CD4-positive, alpha-beta memory T cell (primary cell): ENCODE data around the gene PLA1A. TPM values are rescaled to one million over a fixed set of nuclear protein-coding genes. Genes with fewer than 3 reads are reported as not detected.
"Not testable (repeated sequence)": the region's sequence is repeated elsewhere in the genome, so short reads cannot be mapped to it uniquely, and the experiment has no call there.

Experiments
- CTCF ChIA-PET: fragments of 350-600 bp; sonication (Branson Sonifier 250); formaldehyde crosslinking; loops from one replicate; lab custom pipeline; 2021; ENCODE audit warnings: inconsistent platforms; ENCODE audit not compliant: partially characterized antibody; lab: Charles Lee
- POLR2A ChIA-PET: fragments of 350-600 bp; sonication (Branson Sonifier 250); formaldehyde crosslinking; loops from one replicate; lab custom pipeline; 2021; ENCODE audit not compliant: partially characterized antibody; lab: Charles Lee
- DNase-seq, 5 donors: peaks; one replicate each; pipeline versions ENCODE4 v3.0.0 to v3.0.0-alpha.2; 2020 to 2022; ENCODE audit warnings: mixed read lengths in 1 of 5
- H3K27ac ChIP-seq: one replicate; pipeline ENCODE4 v1.7.0; 2013; ENCODE audit warnings: low read depth, low read length
- H3K27me3 ChIP-seq: 2 replicates; pipeline ENCODE4 v1.7.0; 2013; ENCODE audit warnings: mild to moderate bottlenecking, low read length, moderate library complexity; ENCODE audit not compliant: insufficient read depth
- H3K36me3 ChIP-seq: 2 replicates; pipeline ENCODE4 v1.7.0; 2013; ENCODE audit warnings: mild to moderate bottlenecking, low read length, moderate library complexity; ENCODE audit not compliant: insufficient read depth
- H3K4me1 ChIP-seq: 2 replicates; pipeline ENCODE4 v1.7.0; 2013; ENCODE audit warnings: mild to moderate bottlenecking, low read length, moderate library complexity; ENCODE audit not compliant: insufficient read depth
- H3K4me3 ChIP-seq, 2 donors: one replicate each; pipeline ENCODE4 v1.7.0; 2013; ENCODE audit warnings: low read length in 2 of 2, mild to moderate bottlenecking in 1 of 2
- H3K9me3 ChIP-seq, 2 donors: one replicate each; pipeline ENCODE4 v1.7.0; 2013; ENCODE audit warnings: low read length in 2 of 2, control low read depth in 1 of 2; ENCODE audit not compliant: control insufficient read depth in 1 of 2
- H3K27ac Mint-ChIP-seq, 7 donors: one replicate each; pipeline ENCODE4 v1.8.0; 2020 to 2021; ENCODE audit warnings: mixed read lengths in 7 of 7, mild to moderate bottlenecking in 6 of 7, inconsistent platforms in 3 of 7, moderate library complexity in 3 of 7
- H3K27me3 Mint-ChIP-seq, 2 donors: one replicate each; pipeline ENCODE4 v1.8.0; 2020 to 2021; ENCODE audit warnings: mixed read lengths in 2 of 2
- H3K36me3 Mint-ChIP-seq, 2 donors: one replicate each; pipeline ENCODE4 v1.8.0; 2020 to 2021; ENCODE audit warnings: mixed read lengths in 2 of 2, inconsistent platforms in 1 of 2, mild to moderate bottlenecking in 1 of 2
- H3K4me1 Mint-ChIP-seq, 4 donors: one replicate each; pipeline ENCODE4 v1.8.0; 2020 to 2021; ENCODE audit warnings: mixed read lengths in 4 of 4, mild to moderate bottlenecking in 1 of 4
- H3K4me3 Mint-ChIP-seq, 8 donors: one replicate each; pipeline ENCODE4 v1.8.0; 2020 to 2021; ENCODE audit warnings: mixed read lengths in 8 of 8, mild to moderate bottlenecking in 7 of 8, moderate library complexity in 6 of 8, inconsistent platforms in 3 of 8
- H3K9me3 Mint-ChIP-seq, 8 donors: one replicate each; pipeline ENCODE4 v1.8.0; 2020 to 2021; ENCODE audit warnings: mixed read lengths in 8 of 8, mild to moderate bottlenecking in 5 of 8, inconsistent platforms in 3 of 8, moderate library complexity in 1 of 8
- intact Hi-C: fragments of 100-400 bp; cut with micrococcal nuclease; formaldehyde crosslinking; loops from one replicate; pipeline ENCODE4 v1.15.1; 2023
- polyA plus RNA-seq, 2 donors: library from polyadenylated mRNA; unstranded; fragments of 300-500 nt; fragmentation: Illumina TruSeq; gene quantifications; one replicate each; pipeline ENCODE4 v1.2.3, GENCODE V29; 2021
- total RNA-seq, 2 experiments: library from RNA; stranded (reverse); gene quantifications; one replicate each; pipeline ENCODE4 v1.2.3, GENCODE V29; 2021

PLA1A gene
- total and polyA plus RNA-seq, 4 experiments from 2014 or later, result not detected

GRCh38 chr3:119586733-119587172 lies 10.9 kb upstream of the PLA1A start:
- H3K4me1 ChIP-seq, result no peaks in the 10 kb centered on the region
- H3K36me3 ChIP-seq, result no peaks in the 10 kb centered on the region
- no peaks in the 10 kb centered on the region for H3K9me3 ChIP-seq
- CTCF ChIA-PET, result no interaction called here
- intact Hi-C loops, result no loop called here
- no peak overlapping the region for H3K4me3 ChIP-seq
- POLR2A ChIA-PET, result no interaction called here
- peaks cover 0 to 1% of the 10 kb centered on the region in 2 donors for H3K36me3 Mint-ChIP-seq
- peaks cover 0 to 8% (median 0%) of the 10 kb centered on the region in 8 donors for H3K9me3 Mint-ChIP-seq
- no peaks in the 10 kb centered on the region for H3K27me3 ChIP-seq
- H3K27me3 Mint-ChIP-seq, result peaks cover 1 to 4% of the 10 kb centered on the region in 2 donors
- H3K4me3 Mint-ChIP-seq, result no peak overlapping the region
- no peak for DNase-seq
- no peak overlapping the region for H3K27ac Mint-ChIP-seq
- no peak overlapping the region for H3K27ac ChIP-seq
- H3K4me1 Mint-ChIP-seq, result peaks cover 0 to 5% (median 3%) of the 10 kb centered on the region in 4 donors

GRCh38 chr3:119588112-119588511 lies 9.6 kb upstream of the PLA1A start:
- Mint-ChIP-seq H3K27ac (no peak overlapping the region), H3K4me1 (peaks cover 0 to 2% (median under 1%) of the 10 kb centered on the region in 4 donors), H3K36me3 (peaks cover 0 to 1% of the 10 kb centered on the region in 2 donors), H3K27me3 (peaks cover 0 to 4% of the 10 kb centered on the region in 2 donors), H3K9me3 (peaks cover 0 to 8% (median 0%) of the 10 kb centered on the region in 8 donors), H3K4me3 (no peak overlapping the region)
- Histone ChIP-seq H3K27me3 (no peaks in the 10 kb centered on the region), H3K4me3 (no peak overlapping the region), H3K9me3 (no peaks in the 10 kb centered on the region), H3K27ac (no peak overlapping the region), H3K4me1 (no peaks in the 10 kb centered on the region), H3K36me3 (no peaks in the 10 kb centered on the region)
- intact Hi-C loops, result no loop called here
- no peak for DNase-seq
- ChIA-PET CTCF (no interaction called here), POLR2A (no interaction called here)

- Mint-ChIP-seq H3K27ac (peak overlapping the region in 3 of 7 donors; percentile 13 to 43 (median 28)), H3K4me1 (peaks cover 0 to 2% (median under 1%) of the 10 kb centered on the region in 4 donors), H3K36me3 (peaks cover 0 to 1% of the 10 kb centered on the region in 2 donors), H3K9me3 (peaks cover 0 to 8% (median 0%) of the 10 kb centered on the region in 8 donors), H3K4me3 (no peak overlapping the region), H3K27me3 (peaks cover 0 to 4% of the 10 kb centered on the region in 2 donors)
- no peak overlapping the region for H3K4me3 ChIP-seq
- POLR2A ChIA-PET, result no interaction called here
- DNase-seq, result no peak
- no peaks in the 10 kb centered on the region for H3K9me3 ChIP-seq
- no peaks in the 10 kb centered on the region for H3K4me1 ChIP-seq
- intact Hi-C loops, result no loop called here
- H3K36me3 ChIP-seq, result no peaks in the 10 kb centered on the region
- no peaks in the 10 kb centered on the region for H3K27me3 ChIP-seq
- CTCF ChIA-PET, result no interaction called here
- H3K27ac ChIP-seq, result no peak overlapping the region
These were observed 8.4 kb upstream of the PLA1A start for GRCh38 chr3:119589102-119589773.

DNA sequence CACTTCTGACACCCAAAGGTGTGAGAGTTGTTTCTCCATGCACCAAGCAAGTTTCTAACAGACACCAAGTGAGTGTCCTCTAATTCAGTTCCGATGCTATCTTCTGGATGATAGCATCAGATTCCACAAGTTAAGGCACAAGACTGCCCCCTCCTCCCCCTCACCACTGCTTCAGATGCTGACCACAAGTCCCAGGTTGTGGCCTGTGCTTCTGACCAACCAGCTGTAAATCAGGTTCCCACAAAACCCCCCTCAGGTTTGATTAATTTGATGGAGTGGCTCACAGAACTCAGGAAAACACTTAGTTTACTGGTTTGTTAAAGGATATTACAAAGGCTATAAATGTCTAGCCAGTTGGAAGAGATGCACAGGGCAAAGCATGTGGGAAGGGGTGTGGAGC lies 7.0 kb upstream of the PLA1A start:
- Histone ChIP-seq H3K4me1 (no peaks in the 10 kb centered on the region), H3K4me3 (no peak overlapping the region), H3K36me3 (no peaks in the 10 kb centered on the region), H3K27ac (no peak overlapping the region), H3K9me3 (no peaks in the 10 kb centered on the region), H3K27me3 (no peaks in the 10 kb centered on the region)
- no peak for DNase-seq
- intact Hi-C loops, result no loop called here
- peaks cover 0 to 8% (median 0%) of the 10 kb centered on the region in 8 donors for H3K9me3 Mint-ChIP-seq
- H3K27me3 Mint-ChIP-seq, result peaks cover 0 to 4% of the 10 kb centered on the region in 2 donors
- peaks cover 0 to 2% (median under 1%) of the 10 kb centered on the region in 4 donors for H3K4me1 Mint-ChIP-seq
- peaks cover 0 to 1% of the 10 kb centered on the region in 2 donors for H3K36me3 Mint-ChIP-seq
- POLR2A ChIA-PET, result no interaction called here
- no peak overlapping the region for H3K4me3 Mint-ChIP-seq
- CTCF ChIA-PET, result no interaction called here
- no peak overlapping the region for H3K27ac Mint-ChIP-seq

- H3K27ac Mint-ChIP-seq, result no peak overlapping the region
These were observed 4.8 kb upstream of the PLA1A start for GRCh38 chr3:119592861-119593260.

DNA sequence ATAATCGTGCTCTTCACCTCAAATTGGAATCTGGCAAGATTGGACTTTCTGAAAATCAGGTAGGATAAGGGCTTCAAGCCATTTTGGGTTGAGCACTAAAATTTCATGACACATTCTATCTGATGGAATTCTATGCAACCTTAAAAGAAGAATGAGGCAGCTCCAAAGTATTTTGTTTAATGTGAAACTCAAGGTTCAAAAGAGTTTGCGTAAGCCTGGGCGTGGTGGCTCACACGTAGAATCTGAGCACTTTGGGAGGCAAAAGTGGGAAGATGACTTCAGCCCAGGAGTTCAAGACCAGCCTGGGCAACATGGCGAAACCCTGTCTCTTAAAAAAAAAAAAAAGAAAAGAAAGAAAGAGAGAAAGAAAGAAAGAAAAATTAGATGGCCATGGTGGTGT lies 3.6 kb upstream of the PLA1A start:
- DNase-seq, result no peak
- peaks cover 0 to 4% of the 10 kb centered on the region in 2 donors for H3K27me3 Mint-ChIP-seq
- no peak overlapping the region for H3K27ac Mint-ChIP-seq
- ChIA-PET POLR2A (no interaction called here), CTCF (no interaction called here)
- Histone ChIP-seq H3K27ac (no peak overlapping the region), H3K4me3 (no peak overlapping the region), H3K9me3 (no peaks in the 10 kb centered on the region), H3K36me3 (no peaks in the 10 kb centered on the region), H3K27me3 (no peaks in the 10 kb centered on the region), H3K4me1 (no peaks in the 10 kb centered on the region)
- peaks cover 0 to 8% (median 0%) of the 10 kb centered on the region in 8 donors for H3K9me3 Mint-ChIP-seq
- intact Hi-C loops, result no loop called here
- H3K36me3 Mint-ChIP-seq, result peaks cover 0 to 1% of the 10 kb centered on the region in 2 donors
- H3K4me3 Mint-ChIP-seq, result no peak overlapping the region
- peaks cover 0 to 4% (median 2%) of the 10 kb centered on the region in 4 donors for H3K4me1 Mint-ChIP-seq

More at GRCh38 chr3:119592861-119593260, 4.8 kb upstream of the PLA1A start:
- Histone ChIP-seq H3K27me3 (no peaks in the 10 kb centered on the region), H3K4me3 (no peak overlapping the region), H3K9me3 (no peaks in the 10 kb centered on the region), H3K27ac (no peak overlapping the region), H3K36me3 (no peaks in the 10 kb centered on the region), H3K4me1 (no peaks in the 10 kb centered on the region)
- Mint-ChIP-seq H3K36me3 (peaks cover 0 to 1% of the 10 kb centered on the region in 2 donors), H3K27me3 (peaks cover 0 to 4% of the 10 kb centered on the region in 2 donors), H3K9me3 (peaks cover 0 to 8% (median 0%) of the 10 kb centered on the region in 8 donors), H3K4me1 (peaks cover 0 to 5% (median 2%) of the 10 kb centered on the region in 4 donors), H3K4me3 (no peak overlapping the region)
- POLR2A ChIA-PET, result no interaction called here
- DNase-seq, result no peak
- CTCF ChIA-PET, result no interaction called here
- intact Hi-C loops, result no loop called here

DNA sequence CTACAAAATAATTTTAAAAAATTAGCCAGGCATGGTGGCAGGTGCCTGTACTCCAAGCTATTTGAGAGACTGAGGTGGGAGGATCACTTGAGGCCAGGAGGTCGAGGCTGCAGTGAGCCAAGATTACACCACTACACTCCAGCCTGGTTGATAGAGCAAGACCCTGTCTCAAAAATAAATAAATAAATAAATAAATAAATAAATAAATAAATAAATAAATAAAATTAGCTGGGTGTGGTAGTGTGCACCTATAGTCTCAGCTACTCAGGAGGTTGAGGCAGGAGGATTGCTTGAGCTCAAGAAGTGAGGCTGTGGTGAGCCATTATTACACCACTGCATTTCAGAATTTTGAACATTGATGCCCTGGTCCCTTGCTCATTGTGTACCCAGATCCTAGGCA lies 2.8 kb upstream of the PLA1A start:
- H3K27ac ChIP-seq, H3K27me3 Mint-ChIP-seq, H3K4me1 Mint-ChIP-seq, DNase-seq, H3K36me3 Mint-ChIP-seq, H3K27me3 ChIP-seq, H3K4me3 ChIP-seq, H3K4me3 Mint-ChIP-seq, H3K4me1 ChIP-seq, H3K9me3 Mint-ChIP-seq, H3K27ac Mint-ChIP-seq, H3K36me3 ChIP-seq, POLR2A ChIA-PET, intact Hi-C loops, H3K9me3 ChIP-seq: not testable (repeated sequence)
- CTCF ChIA-PET, result interaction anchor here (0.6 kb wide), 1 partner anchor 43 kb away, joined by 5 read pairs; no protein-coding TSS in a partner anchor
